DND-41 (cell line): Measurements from ENCODE around the gene ADARB2.

Experiments used
- CTCF ChIP-seq: IDR thresholded peaks from 2 replicates; pipeline ENCODE4 v1.5.1; 2012; ENCODE audit warnings: borderline replicate concordance, low read length, moderate library complexity, mild to moderate bottlenecking; ENCODE audit not compliant: poor library complexity, severe bottlenecking; ENCODE audit errors: extremely low read depth
- EZH2 ChIP-seq: IDR thresholded peaks from 3 replicates; pipeline ENCODE4 v1.6.1; 2012; ENCODE audit warnings: borderline replicate concordance, low read depth, mild to moderate bottlenecking, moderate library complexity, low read length, inconsistent platforms; ENCODE audit not compliant: severe bottlenecking

GRCh38 chr10:1572519-1573333 lies 164.6 kb downstream of the ADARB2 start:
- TF ChIP-seq CTCF (no peak), EZH2 (no peak)
